T-helper 1 cell treated with Interleukin-12 subunit alpha and Interleukin-12 subunit beta and Interleukin-4 antibody, amounts not matched to agents 30 μg/mL and 1 μg/mL, for 36 hours (primary cell): ENCODE results near the gene ZNRF3.
"Not testable (repeated sequence)": the region's sequence is repeated elsewhere in the genome, so short reads cannot be mapped to it uniquely, and the experiment has no call there.

Experiments used
- H3K27ac Mint-ChIP-seq: one replicate; pipeline ENCODE4 v1.8.0; 2021; ENCODE audit warnings: mild to moderate bottlenecking, mixed read lengths
- H3K27me3 Mint-ChIP-seq: one replicate; pipeline ENCODE4 v1.8.0; 2021; ENCODE audit warnings: low read depth, mixed read lengths
- H3K36me3 Mint-ChIP-seq: one replicate; pipeline ENCODE4 v1.8.0; 2021; ENCODE audit warnings: low read depth, mixed read lengths
- H3K4me1 Mint-ChIP-seq: one replicate; pipeline ENCODE4 v1.8.0; 2021; ENCODE audit warnings: low read depth, mixed read lengths
- H3K4me3 Mint-ChIP-seq: one replicate; pipeline ENCODE4 v1.8.0; 2021; ENCODE audit warnings: mild to moderate bottlenecking, moderate library complexity, mixed read lengths
- H3K9me3 Mint-ChIP-seq: one replicate; pipeline ENCODE4 v1.8.0; 2021; ENCODE audit warnings: mixed read lengths

ZNRF3 gene

GRCh38 chr22:28873183-28873963, 10.0 kb upstream of the ZNRF3 start:
- peaks cover 5% of the 10 kb centered on the region for H3K4me1 Mint-ChIP-seq
- no peaks in the 10 kb centered on the region for H3K9me3 Mint-ChIP-seq
- H3K27ac Mint-ChIP-seq: no peak overlapping the region
- H3K4me3 Mint-ChIP-seq: no peak overlapping the region
- peaks cover 10% of the 10 kb centered on the region for H3K27me3 Mint-ChIP-seq
- no peaks in the 10 kb centered on the region for H3K36me3 Mint-ChIP-seq

DNA sequence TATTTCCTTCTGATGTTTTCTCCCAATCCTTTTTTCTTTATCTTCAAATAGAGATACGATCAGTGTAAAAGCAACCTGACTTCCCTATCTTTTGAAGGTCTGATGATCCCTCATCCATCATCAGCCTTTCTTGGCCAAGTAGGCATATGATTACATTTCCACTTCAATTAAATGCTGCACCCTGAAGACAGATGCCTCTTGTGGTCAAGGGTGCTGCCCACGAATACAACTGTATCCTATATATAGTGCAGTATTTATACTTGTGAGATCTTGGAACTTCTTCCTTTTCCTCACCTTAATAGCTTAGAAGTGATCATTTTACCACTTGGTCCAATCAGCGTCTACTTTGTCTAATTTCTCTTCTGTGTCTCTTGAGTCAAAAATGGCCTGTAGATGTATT, 9.3 kb upstream of the ZNRF3 start:
- Mint-ChIP-seq H3K4me1 (peaks cover 5% of the 10 kb centered on the region), H3K36me3 (no peaks in the 10 kb centered on the region), H3K9me3 (no peaks in the 10 kb centered on the region), H3K27ac (no peak overlapping the region), H3K4me3 (no peak overlapping the region), H3K27me3 (peaks cover 13% of the 10 kb centered on the region)

- H3K36me3 Mint-ChIP-seq: no peaks in the 10 kb centered on the region
- H3K27ac Mint-ChIP-seq: no peak overlapping the region
- peaks cover 17% of the 10 kb centered on the region for H3K27me3 Mint-ChIP-seq
- H3K4me1 Mint-ChIP-seq: peaks cover 6% of the 10 kb centered on the region
- no peak overlapping the region for H3K4me3 Mint-ChIP-seq
- H3K9me3 Mint-ChIP-seq: no peaks in the 10 kb centered on the region
Measured at GRCh38 chr22:28874811-28875320, 8.5 kb upstream of the ZNRF3 start.

GRCh38 chr22:28882545-28882877, 861 bp upstream of the ZNRF3 start:
- H3K9me3 Mint-ChIP-seq: no peaks in the 10 kb centered on the region
- peak overlapping the region; percentile 63 for H3K4me3 Mint-ChIP-seq
- peaks cover 68% of the 10 kb centered on the region for H3K27me3 Mint-ChIP-seq
- H3K27ac Mint-ChIP-seq: no peak overlapping the region
- peaks cover 17% of the 10 kb centered on the region for H3K4me1 Mint-ChIP-seq
- peaks cover 5% of the 10 kb centered on the region for H3K36me3 Mint-ChIP-seq

DNA sequence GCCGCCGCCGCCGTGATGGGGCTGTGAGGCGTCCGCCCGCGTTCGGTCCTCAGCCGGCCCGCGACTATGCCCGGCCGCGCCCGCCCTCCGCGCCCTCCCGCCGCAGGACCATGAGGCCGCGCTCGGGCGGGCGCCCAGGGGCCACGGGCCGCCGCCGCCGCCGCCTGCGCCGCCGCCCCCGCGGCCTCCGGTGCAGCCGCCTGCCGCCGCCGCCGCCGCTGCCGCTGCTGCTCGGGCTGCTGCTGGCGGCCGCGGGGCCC, 215 bp downstream of the ZNRF3 start:
- Mint-ChIP-seq H3K27ac (no peak overlapping the region), H3K27me3 (peaks cover 71% of the 10 kb centered on the region), H3K4me1 (peaks cover 17% of the 10 kb centered on the region), H3K9me3 (no peaks in the 10 kb centered on the region), H3K36me3 (peaks cover 5% of the 10 kb centered on the region), H3K4me3 (no peak overlapping the region)

GRCh38 chr22:28883917-28884746, 760 bp downstream of the ZNRF3 start:
- peaks cover 5% of the 10 kb centered on the region for H3K36me3 Mint-ChIP-seq
- peak overlapping the region; percentile 44 for H3K4me3 Mint-ChIP-seq
- H3K9me3 Mint-ChIP-seq: no peaks in the 10 kb centered on the region
- peaks cover 17% of the 10 kb centered on the region for H3K4me1 Mint-ChIP-seq
- H3K27me3 Mint-ChIP-seq: peaks cover 71% of the 10 kb centered on the region
- no peak overlapping the region for H3K27ac Mint-ChIP-seq

DNA sequence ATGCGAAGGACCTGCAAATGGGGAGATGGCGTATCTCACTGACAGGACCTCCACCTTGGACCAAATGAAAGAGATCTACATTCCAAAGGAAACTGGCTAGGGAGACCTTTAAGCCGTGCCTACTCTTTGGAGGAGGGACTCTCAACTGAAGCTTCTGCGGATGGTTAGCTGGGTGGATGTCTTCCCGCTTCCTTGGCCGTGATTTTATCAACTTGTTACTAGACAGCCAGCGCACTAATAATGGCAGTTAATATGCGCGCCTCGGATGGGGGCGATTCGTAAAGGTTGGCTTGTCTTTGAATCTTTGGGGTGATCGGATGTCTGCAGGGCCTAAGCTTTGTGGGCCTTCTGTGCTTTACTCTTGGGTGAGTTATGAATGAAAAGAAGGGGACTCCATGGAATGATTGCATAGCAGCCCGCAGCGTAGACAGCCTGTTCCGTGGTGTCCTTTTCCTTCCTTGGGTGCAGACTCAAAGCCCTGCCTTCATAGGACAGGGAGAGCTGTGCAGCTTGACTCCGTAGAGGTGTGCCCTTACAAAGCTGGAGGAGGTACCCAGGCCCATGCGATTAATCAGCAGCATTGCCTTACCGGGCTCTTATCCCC, 1.5 kb downstream of the ZNRF3 start:
- no peak overlapping the region for H3K27ac Mint-ChIP-seq

DNA sequence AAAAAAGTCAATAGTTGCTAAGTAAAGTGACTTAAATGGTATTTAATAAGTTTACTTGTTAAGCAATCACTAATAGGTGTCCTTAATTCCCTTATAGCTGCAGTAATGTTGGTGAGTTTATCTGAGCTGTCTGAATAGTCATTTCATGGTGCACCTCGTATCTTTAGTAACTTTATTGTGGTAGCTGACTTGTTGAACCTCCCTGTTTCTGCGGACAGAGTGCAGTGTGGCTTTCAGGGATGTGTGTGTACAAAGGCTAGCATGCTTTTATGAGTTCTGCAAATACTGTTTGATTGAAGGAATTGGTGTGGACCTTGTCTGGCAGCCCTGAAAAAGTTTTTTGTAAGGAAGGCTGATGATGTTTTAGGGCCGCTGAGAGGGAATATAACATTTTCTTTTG, 2.6 kb downstream of the ZNRF3 start:
- Mint-ChIP-seq H3K27ac (no peak overlapping the region), H3K36me3 (peaks cover 5% of the 10 kb centered on the region), H3K27me3 (peaks cover 69% of the 10 kb centered on the region), H3K4me3 (no peak overlapping the region), H3K9me3 (no peaks in the 10 kb centered on the region), H3K4me1 (peaks cover 14% of the 10 kb centered on the region)

More for the DNA sequence above, 1.5 kb downstream of the ZNRF3 start:
- peaks cover 5% of the 10 kb centered on the region for H3K36me3 Mint-ChIP-seq
- H3K27me3 Mint-ChIP-seq: peaks cover 74% of the 10 kb centered on the region
- H3K9me3 Mint-ChIP-seq: no peaks in the 10 kb centered on the region
- H3K4me1 Mint-ChIP-seq: peaks cover 15% of the 10 kb centered on the region
- H3K4me3 Mint-ChIP-seq: peak overlapping the region; percentile 52

GRCh38 chr22:28886679-28887078, 3.3 kb downstream of the ZNRF3 start:
- not testable (repeated sequence) for H3K27ac Mint-ChIP-seq, H3K4me3 Mint-ChIP-seq, H3K9me3 Mint-ChIP-seq, H3K36me3 Mint-ChIP-seq
- Mint-ChIP-seq H3K4me1 (peaks cover 14% of the 10 kb centered on the region), H3K27me3 (peaks cover 72% of the 10 kb centered on the region)

- Mint-ChIP-seq H3K27me3 (peaks cover 62% of the 10 kb centered on the region), H3K27ac (no peak overlapping the region), H3K9me3 (no peaks in the 10 kb centered on the region), H3K4me1 (peaks cover 6% of the 10 kb centered on the region), H3K36me3 (peaks cover 5% of the 10 kb centered on the region), H3K4me3 (no peak overlapping the region)
Measured at GRCh38 chr22:28887725-28888459, 4.5 kb downstream of the ZNRF3 start.

DNA sequence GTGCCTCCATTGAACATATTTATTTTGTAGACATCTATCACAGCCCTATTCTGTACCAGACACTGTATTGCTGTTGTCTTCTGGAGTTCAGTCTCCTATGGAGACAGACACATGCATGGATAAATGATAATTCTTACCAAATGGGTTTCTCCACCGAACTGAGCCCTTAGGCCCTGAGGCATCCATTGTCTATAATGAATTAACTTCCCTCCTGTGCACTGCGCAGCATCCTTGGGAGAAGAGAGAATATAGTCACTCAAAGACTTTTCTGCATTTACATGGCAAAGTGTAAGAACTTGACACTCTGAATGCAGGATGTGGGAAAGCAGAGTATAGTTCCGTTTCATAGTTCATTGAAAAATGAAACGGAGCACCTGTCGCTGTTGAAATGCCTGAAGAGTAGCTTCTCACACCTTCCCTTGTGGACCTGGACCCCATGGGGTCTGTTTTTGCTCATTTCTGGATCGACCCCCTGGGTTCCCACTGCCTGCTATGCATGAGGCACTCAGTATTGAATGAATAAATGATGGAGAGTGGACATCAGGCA, 6.2 kb downstream of the ZNRF3 start:
- peaks cover 3% of the 10 kb centered on the region for H3K4me1 Mint-ChIP-seq
- H3K27ac Mint-ChIP-seq: no peak overlapping the region
- H3K4me3 Mint-ChIP-seq: no peak overlapping the region
- no peaks in the 10 kb centered on the region for H3K9me3 Mint-ChIP-seq
- peaks cover 5% of the 10 kb centered on the region for H3K36me3 Mint-ChIP-seq
- peaks cover 54% of the 10 kb centered on the region for H3K27me3 Mint-ChIP-seq

- H3K4me3 Mint-ChIP-seq: no peak overlapping the region
- no peaks in the 10 kb centered on the region for H3K4me1 Mint-ChIP-seq
- no peak overlapping the region for H3K27ac Mint-ChIP-seq
- H3K9me3 Mint-ChIP-seq: no peaks in the 10 kb centered on the region
- H3K36me3 Mint-ChIP-seq: no peaks in the 10 kb centered on the region
- peaks cover 42% of the 10 kb centered on the region for H3K27me3 Mint-ChIP-seq
Measured at GRCh38 chr22:28891156-28891733, 7.9 kb downstream of the ZNRF3 start.

DNA sequence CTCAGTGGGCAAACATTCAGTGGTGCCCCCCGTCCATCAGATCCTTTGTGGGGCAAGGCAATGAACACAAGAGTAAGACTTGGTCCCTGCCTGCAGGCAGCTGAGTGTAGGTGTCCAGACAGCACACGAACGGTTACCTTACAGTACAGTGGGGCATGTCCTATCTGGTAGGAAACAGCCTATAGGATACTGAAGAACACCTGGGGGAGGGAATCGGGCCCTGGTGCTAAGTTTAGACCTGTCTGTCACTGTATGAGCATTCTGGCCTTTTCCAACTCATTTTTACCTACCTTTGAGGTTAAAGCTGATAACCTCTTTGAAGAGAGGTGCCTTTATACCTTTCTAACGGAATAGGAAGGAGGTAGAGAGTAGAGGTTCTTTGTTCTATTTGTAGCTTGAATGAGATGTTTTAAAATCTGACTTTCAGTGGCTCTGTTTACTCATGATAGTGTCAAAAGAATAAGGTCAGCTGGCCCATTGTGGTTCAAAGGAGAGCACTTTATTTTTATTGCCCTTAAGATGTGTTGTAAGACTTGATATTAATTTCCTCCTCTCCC, 8.9 kb downstream of the ZNRF3 start:
- Mint-ChIP-seq H3K27ac (no peak overlapping the region), H3K4me1 (no peaks in the 10 kb centered on the region), H3K9me3 (no peaks in the 10 kb centered on the region), H3K36me3 (no peaks in the 10 kb centered on the region), H3K27me3 (peaks cover 36% of the 10 kb centered on the region), H3K4me3 (no peak overlapping the region)

DNA sequence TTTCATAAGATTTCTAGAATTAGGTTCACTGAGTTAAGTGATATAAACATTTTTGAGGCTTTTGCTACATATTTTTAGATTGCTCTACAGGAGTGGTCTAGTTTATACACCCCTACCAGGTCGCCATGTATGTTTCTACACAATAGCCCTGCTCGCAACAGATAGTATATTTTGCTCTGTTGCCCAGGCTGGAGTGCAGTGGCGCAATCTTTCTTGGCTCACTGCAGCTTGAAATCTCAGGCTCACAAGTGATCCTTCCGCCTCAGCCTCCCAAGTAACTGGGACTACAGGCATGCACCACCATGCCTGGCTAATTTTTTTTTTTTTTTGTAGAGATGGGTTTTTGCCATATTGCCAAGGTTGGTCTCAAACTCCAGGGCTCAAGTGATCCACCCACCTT, 10.4 kb downstream of the ZNRF3 start:
- Mint-ChIP-seq H3K4me1 (no peaks in the 10 kb centered on the region), H3K36me3 (no peaks in the 10 kb centered on the region), H3K9me3 (no peaks in the 10 kb centered on the region), H3K27ac (no peak overlapping the region), H3K4me3 (no peak overlapping the region), H3K27me3 (peaks cover 33% of the 10 kb centered on the region)
